WTC11 (cell line): Measurements from ENCODE around the gene TBC1D17. TPM values are rescaled to one million over a fixed set of nuclear protein-coding genes. Genes with fewer than 3 reads are reported as not detected.

Experiments used
- ATAC-seq: fragments of 200-7000 bp; cut with Tn5 transposase; 2 replicates; pipeline ENCODE4 v1.10.0; 2021; ENCODE audit warnings: mild to moderate bottlenecking, moderate library complexity
- CTCF ChIA-PET: fragments of 300-600 bp; sonication (Branson Sonifier 250); formaldehyde crosslinking; loops from one replicate; lab custom pipeline; 2021; ENCODE audit warnings: antibody characterized with exemption; lab: Charles Lee
- POLR2A ChIA-PET: fragments of 350-600 bp; sonication (Branson Sonifier 250); formaldehyde crosslinking; loops from one replicate; lab custom pipeline; 2021; ENCODE audit warnings: antibody characterized with exemption; lab: Charles Lee
- DNase-seq: peaks from one replicate; pipeline ENCODE4 v3.0.0; 2021; ENCODE audit warnings: low spot score
- H3K27ac Mint-ChIP-seq: 2 replicates; pipeline ENCODE4 v1.8.0; 2021; ENCODE audit warnings: mixed read lengths
- H3K27me3 Mint-ChIP-seq: 2 replicates; pipeline ENCODE4 v1.8.0; 2021; ENCODE audit warnings: low read depth, mild to moderate bottlenecking, moderate library complexity, mixed read lengths
- H3K36me3 Mint-ChIP-seq: 2 replicates; pipeline ENCODE4 v1.8.0; 2021; ENCODE audit warnings: mixed read lengths
- H3K4me1 Mint-ChIP-seq: 2 replicates; pipeline ENCODE4 v1.8.0; 2022; ENCODE audit warnings: mixed read lengths
- H3K4me3 Mint-ChIP-seq: 2 replicates; pipeline ENCODE4 v1.8.0; 2021; ENCODE audit warnings: mild to moderate bottlenecking, moderate library complexity, mixed read lengths
- H3K9me3 Mint-ChIP-seq: 2 replicates; pipeline ENCODE4 v1.8.0; 2021; ENCODE audit warnings: mixed read lengths
- CDX4 ChIP-seq: fragments of 250-450 bp; sonication (Bioruptor Pico); IDR thresholded peaks from 2 replicates; pipeline ENCODE4 v1.9.0; 2021; ENCODE audit warnings: moderate library complexity, mild to moderate bottlenecking, inconsistent platforms, borderline replicate concordance
- ELF4 ChIP-seq: sonication (generic); formaldehyde crosslinking; IDR thresholded peaks from 2 replicates; pipeline ENCODE4 v1.8.1; 2022; ENCODE audit warnings: low read depth, mild to moderate bottlenecking, moderate library complexity, missing genetic modification reagents
- FOXP1 ChIP-seq: sonication (generic); formaldehyde crosslinking; IDR thresholded peaks from 2 replicates; pipeline ENCODE4 v1.8.0; 2022; ENCODE audit warnings: missing genetic modification reagents, mild to moderate bottlenecking, moderate library complexity, borderline replicate concordance
- HMGA2 ChIP-seq: fragments of 250-450 bp; sonication (Bioruptor Pico); IDR thresholded peaks from 2 replicates; pipeline ENCODE4 v1.4.0; 2021; ENCODE audit warnings: mild to moderate bottlenecking, moderate library complexity
- MLX ChIP-seq: sonication (generic); formaldehyde crosslinking; IDR thresholded peaks from 2 replicates; pipeline ENCODE4 v1.8.1; 2023; ENCODE audit warnings: mild to moderate bottlenecking, missing genetic modification reagents, moderate library complexity
- NFE2L1 ChIP-seq: sonication (generic); formaldehyde crosslinking; IDR thresholded peaks from 2 replicates; pipeline ENCODE4 v1.8.1; 2023; ENCODE audit warnings: missing genetic modification reagents
- NFYB ChIP-seq: sonication (generic); formaldehyde crosslinking; conservative IDR thresholded peaks from 2 replicates; pipeline ENCODE4 v1.8.0; 2022; ENCODE audit warnings: low read depth, missing genetic modification reagents
- NR1H2 ChIP-seq: sonication (generic); formaldehyde crosslinking; IDR thresholded peaks from 2 replicates; pipeline ENCODE4 v1.9.0; 2021; ENCODE audit warnings: mild to moderate bottlenecking, moderate library complexity, missing genetic modification reagents
- OVOL2 ChIP-seq: fragments of 250-450 bp; sonication (Bioruptor Pico); IDR thresholded peaks from 2 replicates; pipeline ENCODE4 v1.9.0; 2021; ENCODE audit warnings: mild to moderate bottlenecking, borderline replicate concordance
- SOX15 ChIP-seq: fragments of 250-450 bp; sonication (Bioruptor Pico); IDR thresholded peaks from 2 replicates; pipeline ENCODE4 v1.9.0; 2021; ENCODE audit warnings: mild to moderate bottlenecking
- USF2 ChIP-seq: sonication (generic); formaldehyde crosslinking; IDR thresholded peaks from 2 replicates; pipeline ENCODE4 v1.8.1; 2023; ENCODE audit warnings: mild to moderate bottlenecking, missing genetic modification reagents, moderate library complexity
- ZBTB21 ChIP-seq: sonication (generic); formaldehyde crosslinking; IDR thresholded peaks from 2 replicates; pipeline ENCODE4 v1.8.1; 2023; ENCODE audit warnings: mild to moderate bottlenecking, missing genetic modification reagents, borderline replicate concordance
- ZNF416 ChIP-seq: fragments of 250-450 bp; sonication (Bioruptor Pico); IDR thresholded peaks from 2 replicates; pipeline ENCODE4 v1.9.0; 2021; ENCODE audit warnings: mild to moderate bottlenecking, inconsistent platforms
- ZSCAN18 ChIP-seq: fragments of 250-450 bp; sonication (Bioruptor Pico); IDR thresholded peaks from 2 replicates; pipeline ENCODE4 v2.1.2; 2022; ENCODE audit warnings: mild to moderate bottlenecking, moderate library complexity
- total RNA-seq: library from RNA; stranded (reverse); gene quantifications from 3 replicates; pipeline ENCODE4 v1.2.3, GENCODE V29; 2021
- TF ChIP-seq, protein P1 (sequence below): sonication (generic); formaldehyde crosslinking; IDR thresholded peaks from 2 replicates; pipeline ENCODE4 v1.8.0; 2022; ENCODE audit warnings: mild to moderate bottlenecking, missing genetic modification reagents
- TF ChIP-seq, protein P2 (sequence below): sonication (generic); formaldehyde crosslinking; IDR thresholded peaks from 2 replicates; pipeline ENCODE4 v1.8.0; 2022; ENCODE audit warnings: mild to moderate bottlenecking, missing genetic modification reagents

The TBC1D17 gene
- total RNA-seq, 1 experiment from 2014 or later, result 52.8 TPM

DNA sequence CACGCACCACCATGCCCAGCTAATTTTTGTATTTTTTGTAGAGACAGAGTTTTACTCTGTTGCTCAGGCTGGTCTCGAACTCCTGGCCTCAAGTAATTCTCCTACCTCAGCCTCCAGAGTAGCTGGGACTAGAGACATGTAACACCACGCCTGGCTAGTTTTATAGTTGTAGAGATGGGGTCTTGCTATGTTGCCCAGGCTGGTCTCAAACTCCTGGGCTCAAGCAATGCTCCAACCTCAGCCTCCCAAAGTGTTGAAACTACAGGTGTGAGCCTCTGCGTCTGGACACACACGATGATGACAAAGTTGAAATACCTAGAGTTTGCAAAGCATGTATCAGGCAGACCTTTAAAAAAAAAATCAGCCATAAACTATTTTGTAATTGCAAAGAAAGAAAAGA, 31.1 kb upstream of the TBC1D17 start (continued):
- TF ChIP-seq CDX4 (no peak), ZBTB21 (CRISPR knock-in tag) (no peak)

GRCh38 chr19:49847731-49848696, 29.5 kb upstream of the TBC1D17 start:
- H3K27ac Mint-ChIP-seq, result no peak overlapping the region
- ATAC-seq, result no peak
- peak; percentile 75 for TF ChIP-seq USF2 (CRISPR knock-in tag)
- TF ChIP-seq, protein P1, sequence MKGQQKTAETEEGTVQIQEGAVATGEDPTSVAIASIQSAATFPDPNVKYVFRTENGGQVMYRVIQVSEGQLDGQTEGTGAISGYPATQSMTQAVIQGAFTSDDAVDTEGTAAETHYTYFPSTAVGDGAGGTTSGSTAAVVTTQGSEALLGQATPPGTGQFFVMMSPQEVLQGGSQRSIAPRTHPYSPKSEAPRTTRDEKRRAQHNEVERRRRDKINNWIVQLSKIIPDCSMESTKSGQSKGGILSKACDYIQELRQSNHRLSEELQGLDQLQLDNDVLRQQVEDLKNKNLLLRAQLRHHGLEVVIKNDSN (CRISPR knock-in tag), result peak; percentile 60; the same call in 1 of the 2 replicates
- TF ChIP-seq OVOL2, result no peak
- TF ChIP-seq, all 79 proteins: peak for 2
- no peak for DNase-seq
- Mint-ChIP-seq H3K27me3 (peaks cover 3% of the 10 kb centered on the region; the same call in 1 of the 2 replicates), H3K4me3 (no peak overlapping the region), H3K9me3 (peaks cover 10% of the 10 kb centered on the region), H3K4me1 (peaks cover 20% of the 10 kb centered on the region), H3K36me3 (peaks cover 21% of the 10 kb centered on the region)
- CTCF ChIA-PET, result interaction anchor here (1.2 kb wide), 1 partner anchor 35 kb away, joined by 4 read pairs; the partner anchor contains the start of gene FUZ
- POLR2A ChIA-PET, result interaction anchor here (1.0 kb wide), 1 partner anchor 17 kb away, joined by 5 read pairs; no protein-coding TSS in a partner anchor

DNA sequence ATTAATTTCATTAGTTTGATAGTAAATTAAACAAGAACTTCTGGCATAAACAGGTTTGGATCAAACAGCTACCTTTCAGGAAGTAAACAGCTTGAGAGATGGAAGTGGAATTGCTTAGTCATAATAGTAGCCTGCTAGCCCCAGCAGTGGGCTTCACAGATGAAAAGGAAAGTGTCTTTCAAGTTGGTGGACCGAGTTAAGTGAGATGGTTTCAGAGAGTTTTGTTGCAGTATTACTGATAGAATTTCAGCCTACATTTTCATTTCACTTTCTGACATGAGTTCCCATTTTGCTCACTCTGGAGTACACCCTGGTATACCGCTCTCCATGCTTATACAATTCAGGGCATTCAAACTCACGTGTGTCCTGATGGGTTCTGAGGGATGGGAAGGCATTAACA, 28.6 kb upstream of the TBC1D17 start:
- DNase-seq (no peak), ATAC-seq (no peak)
- Mint-ChIP-seq H3K4me1 (peaks cover 22% of the 10 kb centered on the region), H3K27me3 (peaks cover 3% of the 10 kb centered on the region; the same call in 1 of the 2 replicates), H3K9me3 (peaks cover 10% of the 10 kb centered on the region), H3K36me3 (peaks cover 21% of the 10 kb centered on the region), H3K27ac (no peak overlapping the region; the same call in 1 of the 2 replicates), H3K4me3 (peak overlapping the region; percentile 29)
- TF ChIP-seq HMGA2 (CRISPR knock-in tag), result no peak
- TF ChIP-seq ZNF416 (CRISPR knock-in tag), result no peak
- TF ChIP-seq ZSCAN18, result no peak
- no peak for TF ChIP-seq NFYB
- TF ChIP-seq CDX4, result no peak
- TF ChIP-seq NFE2L1, result no peak
- TF ChIP-seq NR1H2 (CRISPR knock-in tag), result no peak
- CTCF ChIA-PET, result interaction anchor here (1.2 kb wide), 1 partner anchor 36 kb away, joined by 4 read pairs; the partner anchor contains the start of gene FUZ
- POLR2A ChIA-PET, result interaction anchor here (2.6 kb wide), 1 partner anchor 20 kb away, joined by 13 read pairs; no protein-coding TSS in a partner anchor

GRCh38 chr19:49849433-49850220, 27.9 kb upstream of the TBC1D17 start:
- peaks cover 3% of the 10 kb centered on the region; the same call in 1 of the 2 replicates for H3K27me3 Mint-ChIP-seq
- H3K9me3 Mint-ChIP-seq, result peaks cover 10% of the 10 kb centered on the region
- H3K27ac Mint-ChIP-seq, result peak overlapping the region; percentile 95; the same call in 1 of the 2 replicates
- CTCF ChIA-PET, result interaction anchor here (0.6 to 2.5 kb wide), 6 partner anchors 10 to 98 kb away, joined by 3 to 22 read pairs (median 4); partner anchors contain the start of gene FUZ
- peak overlapping the region; percentile 86 for H3K4me3 Mint-ChIP-seq
- H3K36me3 Mint-ChIP-seq, result peaks cover 21% of the 10 kb centered on the region
- ATAC-seq, result no peak
- peaks cover 22% of the 10 kb centered on the region for H3K4me1 Mint-ChIP-seq
- DNase-seq, result no peak
- POLR2A ChIA-PET, result interaction anchor here (1.2 to 2.6 kb wide), 4 partner anchors 12 to 36 kb away, joined by 3 to 13 read pairs (median 6); partner anchors contain the start of gene FUZ
- TF ChIP-seq USF2 (CRISPR knock-in tag), result no peak
- TF ChIP-seq FOXP1 (CRISPR knock-in tag), result no peak
- no peak for TF ChIP-seq ZNF416 (CRISPR knock-in tag)
- TF ChIP-seq SOX15 (CRISPR knock-in tag), result no peak
- no peak for TF ChIP-seq ELF4 (CRISPR knock-in tag)
- TF ChIP-seq, protein P2, sequence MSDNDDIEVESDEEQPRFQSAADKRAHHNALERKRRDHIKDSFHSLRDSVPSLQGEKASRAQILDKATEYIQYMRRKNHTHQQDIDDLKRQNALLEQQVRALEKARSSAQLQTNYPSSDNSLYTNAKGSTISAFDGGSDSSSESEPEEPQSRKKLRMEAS (CRISPR knock-in tag), result no peak
- TF ChIP-seq, protein P1 (CRISPR knock-in tag), result no peak
- no peak for TF ChIP-seq HMGA2 (CRISPR knock-in tag)
- no peak for TF ChIP-seq MLX (CRISPR knock-in tag)
